SKM-1 (cell line): Measurements from ENCODE around the gene NCAPH2.

Experiments used
- DNase-seq: peaks from one replicate; lab custom pipeline; 2025; ENCODE audit not compliant: unreplicated experiment; lab: John Stamatoyannopoulos, UW

The NCAPH2 gene

GRCh38 chr22:50546326-50547262, 38.6 kb downstream of the NCAPH2 start:
- no peak for DNase-seq

GRCh38 chr22:50547263-50547985, 39.4 kb downstream of the NCAPH2 start:
- no peak for DNase-seq

GRCh38 chr22:50548040-50548920, 40.3 kb downstream of the NCAPH2 start:
- DNase-seq: no peak

- DNase-seq: no peak
These were observed 41.1 kb downstream of the NCAPH2 start for GRCh38 chr22:50548921-50549790.

GRCh38 chr22:50550395-50550794, 42.4 kb downstream of the NCAPH2 start:
- no peak for DNase-seq

GRCh38 chr22:50551160-50551752, 43.2 kb downstream of the NCAPH2 start:
- no peak for DNase-seq

- DNase-seq: no peak
These were observed 45.3 kb downstream of the NCAPH2 start for GRCh38 chr22:50553310-50553709.

- no peak for DNase-seq
These were observed 48.7 kb downstream of the NCAPH2 start for GRCh38 chr22:50556703-50557102.

GRCh38 chr22:50560034-50560433, 52.0 kb downstream of the NCAPH2 start:
- DNase-seq: no peak

GRCh38 chr22:50561401-50562358, 53.7 kb downstream of the NCAPH2 start:
- DNase-seq: no peak

GRCh38 chr22:50562523-50563412, 54.7 kb downstream of the NCAPH2 start, which contains the start of gene SYCE3:
SYCE3 (minus strand) TSS chr22:50562919; CDS start chr22:50556405, 6,514 bp downstream.
- DNase-seq: peak; percentile 97

- no peak for DNase-seq
These were observed 55.6 kb downstream of the NCAPH2 start for GRCh38 chr22:50563413-50564160.

- no peak for DNase-seq
These were observed 56.3 kb downstream of the NCAPH2 start for GRCh38 chr22:50564289-50564688.

- no peak for DNase-seq
These were observed 59.8 kb downstream of the NCAPH2 start for GRCh38 chr22:50567721-50568252.

GRCh38 chr22:50568626-50569025, 60.6 kb downstream of the NCAPH2 start:
- no peak for DNase-seq

- DNase-seq: no peak
These were observed 61.0 kb downstream of the NCAPH2 start for GRCh38 chr22:50569041-50569459.
